Measurements from ENCODE around the gene DICER1.

The DICER1 gene

DNA sequence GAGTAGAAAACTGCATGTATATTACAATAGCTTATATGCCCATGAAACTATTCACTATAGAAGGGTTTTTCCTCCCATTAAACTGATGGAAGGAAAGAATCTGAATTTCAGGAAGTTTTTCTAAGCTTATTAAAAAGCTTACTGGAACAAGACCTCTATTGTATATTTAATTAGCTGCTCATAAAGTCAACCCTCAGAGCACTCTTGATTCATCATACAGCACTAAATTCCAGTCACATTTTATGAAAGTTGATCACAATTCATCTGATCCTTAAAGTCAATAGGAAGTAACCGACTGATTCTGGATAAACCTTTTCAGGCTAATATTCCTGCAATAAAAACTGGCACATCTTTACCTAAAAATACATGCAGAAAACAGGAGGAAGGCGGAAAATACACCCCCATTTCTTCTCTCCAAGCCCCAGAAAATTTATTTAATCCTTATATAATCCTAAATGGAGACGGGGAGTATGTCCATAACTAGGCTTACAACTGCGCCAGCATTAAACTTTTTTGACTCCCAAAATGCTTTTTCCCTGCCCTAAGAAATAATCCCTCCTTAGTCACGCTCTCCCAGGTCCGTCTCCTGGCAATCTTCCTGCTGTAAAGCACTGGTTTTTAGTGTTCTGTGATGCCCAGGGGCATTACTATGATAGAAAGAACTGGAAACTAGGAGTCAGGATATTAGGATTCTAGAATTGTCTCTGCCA, 35.3 kb downstream of the DICER1 start:
- FAIRE-seq, result no peak
- DNase-seq (ENCODE audit: insufficient read length, low spot score), result no peak
- TF ChIP-seq SPI1 (IDR thresholded peaks at IDR 0.05; ENCODE audit: low read depth, low read length), result no peak
- no peak for TF ChIP-seq PAX5 (IDR thresholded peaks at IDR 0.05; ENCODE audit: insufficient read depth, low read length, severe bottlenecking)
- TF ChIP-seq POU2F2 (IDR thresholded peaks at IDR 0.05; ENCODE audit: low read depth, low read length), result no peak
- no peak for TF ChIP-seq POLR2AphosphoS5 (IDR thresholded peaks at IDR 0.05; ENCODE audit: low read depth, low read length)
- TF ChIP-seq POLR2A (IDR thresholded peaks at IDR 0.05; ENCODE audit: low read depth, low read length), result no peak

DNA sequence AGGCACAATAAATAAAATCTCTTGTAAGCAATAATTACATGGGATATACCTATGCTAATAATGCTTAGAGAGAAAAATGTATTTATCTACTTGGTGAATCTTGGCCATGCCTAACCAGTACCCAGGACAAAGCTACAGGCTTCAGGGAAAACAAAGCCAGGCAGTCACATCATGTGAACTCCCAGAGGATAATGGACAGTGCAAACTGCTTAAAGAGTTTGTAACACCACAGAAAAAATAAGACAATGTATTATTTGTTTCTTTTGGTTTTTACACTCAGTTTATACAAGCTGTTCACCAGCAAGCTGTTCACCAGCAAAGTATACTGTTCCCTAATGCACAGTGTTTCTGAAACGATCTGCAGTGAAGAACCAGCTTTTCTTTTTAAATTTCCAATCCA, 38.0 kb downstream of the DICER1 start:
- FAIRE-seq, result no peak
- DNase-seq (ENCODE audit: insufficient read length, low spot score), result no peak
- TF ChIP-seq PAX5 (IDR thresholded peaks at IDR 0.05; ENCODE audit: insufficient read depth, low read length, severe bottlenecking), result no peak

DNA sequence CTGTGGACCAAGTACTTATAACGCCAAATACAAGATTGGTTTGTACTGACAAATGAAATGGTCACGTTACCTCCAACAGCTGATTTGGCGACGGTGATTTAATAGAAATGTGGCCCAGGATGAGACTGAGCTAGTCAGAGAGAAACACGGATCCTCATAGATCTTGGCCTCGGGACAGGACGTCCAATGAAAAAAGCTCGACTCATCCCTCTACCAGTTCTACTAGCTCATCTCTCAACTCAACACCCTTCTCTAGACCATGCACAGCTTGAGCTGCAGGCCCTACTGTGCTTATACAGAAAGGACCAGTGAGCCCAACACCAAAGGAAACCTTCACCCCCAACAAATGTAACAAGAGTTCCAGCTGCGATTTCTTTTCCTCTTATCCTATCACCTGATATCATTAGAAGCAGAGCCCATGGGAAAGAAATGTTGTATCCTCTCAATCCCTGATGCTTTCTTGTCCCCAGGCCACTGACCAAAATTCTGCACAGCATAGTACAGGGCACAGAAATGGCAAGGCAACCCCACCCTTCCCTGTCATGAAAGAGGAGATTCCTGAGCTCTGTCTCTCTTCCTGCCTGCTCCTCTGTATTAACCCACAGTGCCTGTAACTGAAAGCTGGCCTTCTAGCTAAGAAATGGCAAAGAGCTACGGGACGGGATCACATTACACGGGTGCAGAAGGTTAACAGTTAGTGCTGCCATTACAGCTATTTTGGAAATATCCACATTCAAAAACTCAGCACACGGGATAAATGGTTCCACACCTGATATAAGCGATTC, 39.2 kb downstream of the DICER1 start:
- DNase-seq (ENCODE audit: insufficient read length, low spot score) (no peak), FAIRE-seq (no peak)
- no peak for TF ChIP-seq POLR2AphosphoS5 (IDR thresholded peaks at IDR 0.05; ENCODE audit: low read depth, low read length)
- TF ChIP-seq POLR2A (IDR thresholded peaks at IDR 0.05; ENCODE audit: low read depth, low read length), result no peak
- TF ChIP-seq PAX5 (IDR thresholded peaks at IDR 0.05; ENCODE audit: insufficient read depth, low read length, severe bottlenecking), result no peak
- no peak for TF ChIP-seq TAF1 (IDR thresholded peaks at IDR 0.05; ENCODE audit: low read depth, low read length)
- TF ChIP-seq SPI1 (IDR thresholded peaks at IDR 0.05; ENCODE audit: low read depth, low read length), result no peak
- TF ChIP-seq POU2F2 (IDR thresholded peaks at IDR 0.05; ENCODE audit: low read depth, low read length), result no peak

DNA sequence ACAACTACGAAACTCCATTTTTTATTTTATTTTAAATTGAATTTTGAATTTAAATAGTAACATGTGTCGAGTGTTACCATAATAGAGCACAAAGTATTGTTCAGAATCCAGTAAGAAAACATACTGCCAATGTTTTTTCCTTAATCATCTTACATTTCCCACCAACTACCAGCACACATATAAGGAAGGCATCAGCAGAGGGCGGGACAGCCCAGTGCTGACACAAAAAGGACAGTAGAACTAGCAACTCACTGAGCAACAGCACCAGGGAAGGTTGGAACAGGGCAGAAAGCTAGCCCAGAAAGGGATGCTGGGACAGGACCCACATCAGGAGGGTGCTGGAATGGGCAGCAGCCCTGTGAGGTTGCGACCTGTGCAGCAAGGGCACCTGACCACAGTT, 43.9 kb downstream of the DICER1 start:
- TF ChIP-seq POLR2AphosphoS5 (IDR thresholded peaks at IDR 0.05; ENCODE audit: low read depth, low read length), result no peak
- no peak for TF ChIP-seq TAF1 (IDR thresholded peaks at IDR 0.05; ENCODE audit: low read depth, low read length)
- TF ChIP-seq POU2F2 (IDR thresholded peaks at IDR 0.05; ENCODE audit: low read depth, low read length), result no peak
- no peak for TF ChIP-seq SPI1 (IDR thresholded peaks at IDR 0.05; ENCODE audit: low read depth, low read length)
- TF ChIP-seq POLR2A (IDR thresholded peaks at IDR 0.05; ENCODE audit: low read depth, low read length), result no peak
- TF ChIP-seq PAX5 (IDR thresholded peaks at IDR 0.05; ENCODE audit: insufficient read depth, low read length, severe bottlenecking), result no peak
- FAIRE-seq, result no peak
- no peak for DNase-seq (ENCODE audit: insufficient read length, low spot score)

DNA sequence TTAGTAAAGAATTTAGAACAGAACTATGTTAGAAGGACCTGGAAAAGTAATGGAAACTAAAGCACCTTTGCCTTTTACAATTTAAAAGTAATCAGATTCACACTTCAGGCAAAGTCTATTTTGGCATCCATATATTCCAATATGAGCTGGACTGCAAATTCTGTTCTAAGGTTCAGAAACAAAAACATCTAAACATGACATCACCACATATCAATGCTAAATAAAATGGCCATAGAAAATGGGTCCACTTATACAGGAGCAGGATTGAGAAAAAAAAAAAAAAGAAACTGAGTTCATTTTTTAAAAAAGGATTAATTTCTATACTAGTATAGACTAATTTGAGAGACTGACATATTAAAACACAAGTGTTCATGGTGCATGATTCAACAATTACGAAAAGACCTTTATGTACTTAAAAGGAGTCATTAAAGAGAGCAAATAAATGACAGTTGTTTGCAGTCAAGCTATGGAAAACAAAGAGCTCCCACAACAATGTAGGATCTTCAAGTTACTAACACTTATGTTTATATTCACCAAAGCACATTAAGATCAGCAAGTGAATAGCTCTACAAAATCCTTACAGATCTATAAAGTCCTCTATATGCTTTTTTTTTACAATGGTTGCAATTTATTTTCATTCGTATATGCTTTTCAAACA, 45.7 kb downstream of the DICER1 start:
- FAIRE-seq (no peak), DNase-seq (ENCODE audit: insufficient read length, low spot score) (no peak)
- TF ChIP-seq POLR2A (IDR thresholded peaks at IDR 0.05; ENCODE audit: low read depth, low read length), result no peak
- no peak for TF ChIP-seq TAF1 (IDR thresholded peaks at IDR 0.05; ENCODE audit: low read depth, low read length)
- TF ChIP-seq POU2F2 (IDR thresholded peaks at IDR 0.05; ENCODE audit: low read depth, low read length), result no peak
- no peak for TF ChIP-seq POLR2AphosphoS5 (IDR thresholded peaks at IDR 0.05; ENCODE audit: low read depth, low read length)
- TF ChIP-seq SPI1 (IDR thresholded peaks at IDR 0.05; ENCODE audit: low read depth, low read length), result no peak
- no peak for TF ChIP-seq PAX5 (IDR thresholded peaks at IDR 0.05; ENCODE audit: insufficient read depth, low read length, severe bottlenecking)

DNA sequence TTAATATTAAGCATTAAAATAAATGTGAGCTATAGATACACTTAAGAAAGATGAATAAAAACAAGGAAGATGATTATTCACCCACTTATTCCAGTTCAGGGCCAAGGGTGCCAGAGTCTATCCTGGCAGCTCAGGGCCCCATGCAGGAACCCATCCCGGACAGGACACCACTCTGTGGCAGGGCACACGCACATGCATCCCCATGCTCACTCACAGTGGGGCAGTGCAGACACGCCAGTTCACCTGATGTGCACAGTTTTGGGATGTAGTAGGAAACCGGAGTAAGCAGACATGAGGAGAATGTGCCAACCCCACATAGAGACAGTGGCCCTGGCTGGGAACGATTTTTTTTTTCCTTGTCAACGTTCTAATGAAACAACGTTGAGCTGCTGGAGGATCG, 47.2 kb downstream of the DICER1 start:
- FAIRE-seq (no peak), DNase-seq (ENCODE audit: insufficient read length, low spot score) (no peak)
- TF ChIP-seq POLR2AphosphoS5 (IDR thresholded peaks at IDR 0.05; ENCODE audit: low read depth, low read length) (no peak), POLR2A (IDR thresholded peaks at IDR 0.05; ENCODE audit: low read depth, low read length) (no peak), PAX5 (IDR thresholded peaks at IDR 0.05; ENCODE audit: insufficient read depth, low read length, severe bottlenecking) (no peak), POU2F2 (IDR thresholded peaks at IDR 0.05; ENCODE audit: low read depth, low read length) (no peak), TAF1 (IDR thresholded peaks at IDR 0.05; ENCODE audit: low read depth, low read length) (no peak), SPI1 (IDR thresholded peaks at IDR 0.05; ENCODE audit: low read depth, low read length) (no peak)

DNA sequence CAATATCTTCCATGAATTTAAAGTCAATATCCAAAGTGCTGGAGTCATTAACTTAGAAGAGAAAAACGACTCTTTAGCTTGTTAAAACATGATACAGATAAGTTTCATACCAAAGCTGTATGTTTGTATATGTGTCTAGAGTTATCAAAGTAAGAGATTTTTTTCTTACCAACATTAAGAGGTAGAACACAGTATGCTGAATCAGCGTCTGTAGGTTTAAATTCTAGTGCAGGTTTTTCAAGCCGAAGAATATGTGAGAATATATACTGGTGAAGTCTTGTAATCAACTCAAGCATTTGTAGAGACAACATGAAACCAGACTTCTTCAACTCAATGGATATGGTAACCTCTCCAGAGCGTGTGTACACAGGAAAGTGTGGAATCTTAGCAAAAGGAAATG, 49.6 kb downstream of the DICER1 start:
- TF ChIP-seq POU2F2 (IDR thresholded peaks at IDR 0.05; ENCODE audit: low read depth, low read length) (no peak), PAX5 (IDR thresholded peaks at IDR 0.05; ENCODE audit: insufficient read depth, low read length, severe bottlenecking) (no peak), POLR2A (IDR thresholded peaks at IDR 0.05; ENCODE audit: low read depth, low read length) (no peak)
- DNase-seq (ENCODE audit: insufficient read length, low spot score) (no peak), FAIRE-seq (no peak)

DNA sequence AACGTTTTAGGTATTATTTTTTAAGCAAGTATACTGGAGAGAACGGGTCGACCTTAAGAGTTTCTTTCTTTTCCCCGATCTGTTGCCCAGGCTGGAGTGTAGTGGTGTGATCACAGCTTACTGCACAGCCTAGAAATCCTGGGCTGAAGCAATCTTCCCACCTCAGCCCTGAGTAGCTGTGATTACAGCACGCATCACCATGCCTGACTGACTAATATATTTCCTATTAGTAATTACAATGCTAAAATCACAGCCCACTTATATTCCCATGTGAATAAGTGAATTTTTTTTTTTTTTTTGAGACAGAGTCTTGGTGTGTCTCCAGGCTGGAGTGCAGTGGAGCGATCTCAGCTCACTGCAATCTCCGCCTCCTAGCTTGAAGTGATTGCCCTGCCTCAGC, 50.4 kb downstream of the DICER1 start:
- no peak for DNase-seq (ENCODE audit: insufficient read length, low spot score)
- no peak for TF ChIP-seq SPI1 (IDR thresholded peaks at IDR 0.05; ENCODE audit: low read depth, low read length)
- TF ChIP-seq TAF1 (IDR thresholded peaks at IDR 0.05; ENCODE audit: low read depth, low read length), result no peak
- TF ChIP-seq PAX5 (IDR thresholded peaks at IDR 0.05; ENCODE audit: insufficient read depth, low read length, severe bottlenecking), result no peak
- no peak for TF ChIP-seq POLR2A (IDR thresholded peaks at IDR 0.05; ENCODE audit: low read depth, low read length)
- no peak for TF ChIP-seq POLR2AphosphoS5 (IDR thresholded peaks at IDR 0.05; ENCODE audit: low read depth, low read length)
- no peak for TF ChIP-seq POU2F2 (IDR thresholded peaks at IDR 0.05; ENCODE audit: low read depth, low read length)
- no peak for FAIRE-seq

DNA sequence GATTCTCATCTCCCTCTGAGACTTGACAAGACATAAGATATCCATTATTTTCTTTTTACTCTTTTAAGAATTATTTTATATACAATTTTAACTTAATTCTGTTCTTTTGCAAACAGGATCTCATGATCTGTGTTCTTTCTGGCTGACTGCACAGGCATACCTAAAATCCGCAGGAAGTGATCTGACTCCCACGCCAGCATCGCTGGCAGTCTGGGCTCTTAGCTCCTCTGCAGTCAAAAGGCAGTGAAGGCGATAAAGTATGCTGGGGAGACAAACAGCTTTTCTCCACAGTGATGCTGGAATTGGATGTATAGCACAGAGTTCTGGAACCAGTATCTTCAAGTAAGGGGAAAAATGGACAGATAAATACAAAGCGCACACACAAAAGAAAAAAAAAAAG, 52.4 kb downstream of the DICER1 start:
- TF ChIP-seq POLR2A (IDR thresholded peaks at IDR 0.05; ENCODE audit: low read depth, low read length) (no peak), PAX5 (IDR thresholded peaks at IDR 0.05; ENCODE audit: insufficient read depth, low read length, severe bottlenecking) (no peak), SPI1 (IDR thresholded peaks at IDR 0.05; ENCODE audit: low read depth, low read length) (no peak), POU2F2 (IDR thresholded peaks at IDR 0.05; ENCODE audit: low read depth, low read length) (no peak)
- FAIRE-seq (no peak), DNase-seq (ENCODE audit: insufficient read length, low spot score) (no peak)

Data from GM12891 (cell line).